ENCODE results near the gene WFDC5.

WFDC5 gene

DNA sequence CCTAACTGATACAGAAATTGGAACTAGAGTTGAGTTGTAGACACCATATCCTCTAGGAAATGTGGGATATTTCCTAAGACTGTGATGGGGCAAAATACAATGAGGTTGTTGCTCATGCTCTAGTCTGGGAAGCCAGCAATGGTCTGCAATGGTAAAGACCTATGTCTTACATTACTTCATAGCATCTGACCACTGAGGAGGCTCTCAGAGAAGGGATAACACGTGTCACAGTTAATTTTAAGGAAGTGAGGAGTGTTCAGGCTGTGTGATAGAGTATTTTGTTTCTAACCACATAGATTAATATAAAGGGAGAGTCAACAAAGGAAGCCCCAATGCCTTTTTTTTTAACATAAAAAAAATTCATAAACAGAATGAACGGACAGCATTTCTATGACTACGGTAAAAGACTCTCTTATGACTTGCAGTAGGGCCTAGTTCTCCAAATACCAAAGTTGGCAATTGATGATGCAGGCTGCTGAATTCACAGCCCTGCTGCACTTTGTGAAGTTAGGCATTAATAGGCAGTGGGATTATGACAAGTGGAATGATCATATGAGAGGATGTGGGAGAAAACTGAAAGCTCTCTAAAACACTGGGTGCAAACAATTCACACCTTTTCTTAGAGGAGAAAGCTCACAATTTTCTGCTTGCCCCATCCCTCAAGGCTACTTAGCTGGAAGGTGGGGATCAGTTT lies 27.7 kb downstream of the WFDC5 start:
- ChIA-PET POLR2A (no interaction called here), CTCF (interaction anchor here (1.0 to 1.2 kb wide), 3 partner anchors 9 to 76 kb away, joined by 4 to 8 read pairs (median 4); no protein-coding TSS in a partner anchor)
- no peak overlapping the region for H3K27ac ChIP-seq (ENCODE audit: extremely low read depth, low read depth, low read length)

DNA sequence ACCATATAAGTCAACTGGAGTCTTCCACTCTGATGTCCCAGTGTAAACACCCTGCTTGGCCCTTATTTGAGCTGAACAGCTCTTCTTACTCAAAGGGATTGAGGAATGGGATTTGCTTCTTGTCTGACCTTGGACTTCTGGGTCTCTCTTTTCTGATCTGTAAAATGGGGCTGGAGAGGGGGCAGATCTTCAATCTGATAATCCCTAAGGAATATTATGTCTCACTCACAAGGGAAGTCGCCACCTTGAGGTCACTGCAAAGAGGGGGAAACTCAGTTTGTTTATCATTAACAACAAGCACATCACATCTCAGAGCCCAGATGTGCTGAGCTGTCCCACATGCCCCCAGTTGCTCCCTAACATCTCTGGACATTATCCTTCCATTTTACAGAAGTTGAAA lies 29.1 kb downstream of the WFDC5 start:
- ChIA-PET POLR2A (no interaction called here), CTCF (interaction anchor here (1.0 to 1.2 kb wide), 3 partner anchors 10 to 75 kb away, joined by 4 to 8 read pairs (median 4); no protein-coding TSS in a partner anchor)
- Histone ChIP-seq H3K27ac (ENCODE audit: extremely low read depth, low read depth, low read length) (no peak overlapping the region), H3K4me3 (ENCODE audit: low read depth, low read length) (no peak overlapping the region), H3K4me1 (ENCODE audit: control insufficient read depth, insufficient read depth, low read length) (no peaks in the 10 kb centered on the region), H3K36me3 (ENCODE audit: control insufficient read depth in 2 of 2, insufficient read depth in 1 of 2, low read length in 2 of 2) (peaks cover 0 to 22% of the 10 kb centered on the region in 2 experiments; a peak in 1 of 3 replicates), H3K9me3 (ENCODE audit: control insufficient read depth, insufficient read depth, low read depth, low read length) (no peaks in the 10 kb centered on the region)
- no peak for TF ChIP-seq ZNF391 (tag by site-specific recombination; IDR thresholded peaks at IDR 0.05; ENCODE audit: borderline replicate concordance, low read depth)
- no peak for TF ChIP-seq ZSCAN30 (tag by site-specific recombination; IDR thresholded peaks at IDR 0.05)
- TF ChIP-seq ZNF10 (tag by site-specific recombination; IDR thresholded peaks at IDR 0.05), result no peak
- TF ChIP-seq WT1 (tag by site-specific recombination; IDR thresholded peaks at IDR 0.05), result no peak

More for the DNA sequence above, 27.7 kb downstream of the WFDC5 start:
- no peaks in the 10 kb centered on the region for H3K4me1 ChIP-seq (ENCODE audit: control insufficient read depth, insufficient read depth, low read length)
- H3K36me3 ChIP-seq (ENCODE audit: control insufficient read depth in 2 of 2, insufficient read depth in 1 of 2, low read length in 2 of 2), result peaks cover 0 to 12% of the 10 kb centered on the region in 2 experiments; a peak in 1 of 3 replicates
- no peaks in the 10 kb centered on the region for H3K9me3 ChIP-seq (ENCODE audit: control insufficient read depth, insufficient read depth, low read depth, low read length)
- no peak overlapping the region for H3K4me3 ChIP-seq (ENCODE audit: low read depth, low read length)
- TF ChIP-seq, protein P1, sequence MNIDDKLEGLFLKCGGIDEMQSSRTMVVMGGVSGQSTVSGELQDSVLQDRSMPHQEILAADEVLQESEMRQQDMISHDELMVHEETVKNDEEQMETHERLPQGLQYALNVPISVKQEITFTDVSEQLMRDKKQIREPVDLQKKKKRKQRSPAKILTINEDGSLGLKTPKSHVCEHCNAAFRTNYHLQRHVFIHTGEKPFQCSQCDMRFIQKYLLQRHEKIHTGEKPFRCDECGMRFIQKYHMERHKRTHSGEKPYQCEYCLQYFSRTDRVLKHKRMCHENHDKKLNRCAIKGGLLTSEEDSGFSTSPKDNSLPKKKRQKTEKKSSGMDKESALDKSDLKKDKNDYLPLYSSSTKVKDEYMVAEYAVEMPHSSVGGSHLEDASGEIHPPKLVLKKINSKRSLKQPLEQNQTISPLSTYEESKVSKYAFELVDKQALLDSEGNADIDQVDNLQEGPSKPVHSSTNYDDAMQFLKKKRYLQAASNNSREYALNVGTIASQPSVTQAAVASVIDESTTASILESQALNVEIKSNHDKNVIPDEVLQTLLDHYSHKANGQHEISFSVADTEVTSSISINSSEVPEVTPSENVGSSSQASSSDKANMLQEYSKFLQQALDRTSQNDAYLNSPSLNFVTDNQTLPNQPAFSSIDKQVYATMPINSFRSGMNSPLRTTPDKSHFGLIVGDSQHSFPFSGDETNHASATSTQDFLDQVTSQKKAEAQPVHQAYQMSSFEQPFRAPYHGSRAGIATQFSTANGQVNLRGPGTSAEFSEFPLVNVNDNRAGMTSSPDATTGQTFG (tag by site-specific recombination; IDR thresholded peaks at IDR 0.05; ENCODE audit: borderline replicate concordance), result no peak
- TF ChIP-seq ZNF335 (tag by site-specific recombination; conservative IDR thresholded peaks at IDR 0.05) (no peak), ZNF837 (tag by site-specific recombination; IDR thresholded peaks at IDR 0.05) (no peak), ZNF16 (tag by site-specific recombination; IDR thresholded peaks at IDR 0.05; ENCODE audit: low read depth) (no peak), ZNF473 (tag by site-specific recombination; IDR thresholded peaks at IDR 0.05) (no peak)
- TF ChIP-seq, protein P2, sequence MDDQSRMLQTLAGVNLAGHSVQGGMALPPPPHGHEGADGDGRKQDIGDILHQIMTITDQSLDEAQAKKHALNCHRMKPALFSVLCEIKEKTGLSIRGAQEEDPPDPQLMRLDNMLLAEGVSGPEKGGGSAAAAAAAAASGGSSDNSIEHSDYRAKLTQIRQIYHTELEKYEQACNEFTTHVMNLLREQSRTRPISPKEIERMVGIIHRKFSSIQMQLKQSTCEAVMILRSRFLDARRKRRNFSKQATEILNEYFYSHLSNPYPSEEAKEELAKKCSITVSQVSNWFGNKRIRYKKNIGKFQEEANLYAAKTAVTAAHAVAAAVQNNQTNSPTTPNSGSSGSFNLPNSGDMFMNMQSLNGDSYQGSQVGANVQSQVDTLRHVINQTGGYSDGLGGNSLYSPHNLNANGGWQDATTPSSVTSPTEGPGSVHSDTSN (CRISPR knock-in tag; IDR thresholded peaks at IDR 0.05), result no peak
- TF ChIP-seq, protein P3, sequence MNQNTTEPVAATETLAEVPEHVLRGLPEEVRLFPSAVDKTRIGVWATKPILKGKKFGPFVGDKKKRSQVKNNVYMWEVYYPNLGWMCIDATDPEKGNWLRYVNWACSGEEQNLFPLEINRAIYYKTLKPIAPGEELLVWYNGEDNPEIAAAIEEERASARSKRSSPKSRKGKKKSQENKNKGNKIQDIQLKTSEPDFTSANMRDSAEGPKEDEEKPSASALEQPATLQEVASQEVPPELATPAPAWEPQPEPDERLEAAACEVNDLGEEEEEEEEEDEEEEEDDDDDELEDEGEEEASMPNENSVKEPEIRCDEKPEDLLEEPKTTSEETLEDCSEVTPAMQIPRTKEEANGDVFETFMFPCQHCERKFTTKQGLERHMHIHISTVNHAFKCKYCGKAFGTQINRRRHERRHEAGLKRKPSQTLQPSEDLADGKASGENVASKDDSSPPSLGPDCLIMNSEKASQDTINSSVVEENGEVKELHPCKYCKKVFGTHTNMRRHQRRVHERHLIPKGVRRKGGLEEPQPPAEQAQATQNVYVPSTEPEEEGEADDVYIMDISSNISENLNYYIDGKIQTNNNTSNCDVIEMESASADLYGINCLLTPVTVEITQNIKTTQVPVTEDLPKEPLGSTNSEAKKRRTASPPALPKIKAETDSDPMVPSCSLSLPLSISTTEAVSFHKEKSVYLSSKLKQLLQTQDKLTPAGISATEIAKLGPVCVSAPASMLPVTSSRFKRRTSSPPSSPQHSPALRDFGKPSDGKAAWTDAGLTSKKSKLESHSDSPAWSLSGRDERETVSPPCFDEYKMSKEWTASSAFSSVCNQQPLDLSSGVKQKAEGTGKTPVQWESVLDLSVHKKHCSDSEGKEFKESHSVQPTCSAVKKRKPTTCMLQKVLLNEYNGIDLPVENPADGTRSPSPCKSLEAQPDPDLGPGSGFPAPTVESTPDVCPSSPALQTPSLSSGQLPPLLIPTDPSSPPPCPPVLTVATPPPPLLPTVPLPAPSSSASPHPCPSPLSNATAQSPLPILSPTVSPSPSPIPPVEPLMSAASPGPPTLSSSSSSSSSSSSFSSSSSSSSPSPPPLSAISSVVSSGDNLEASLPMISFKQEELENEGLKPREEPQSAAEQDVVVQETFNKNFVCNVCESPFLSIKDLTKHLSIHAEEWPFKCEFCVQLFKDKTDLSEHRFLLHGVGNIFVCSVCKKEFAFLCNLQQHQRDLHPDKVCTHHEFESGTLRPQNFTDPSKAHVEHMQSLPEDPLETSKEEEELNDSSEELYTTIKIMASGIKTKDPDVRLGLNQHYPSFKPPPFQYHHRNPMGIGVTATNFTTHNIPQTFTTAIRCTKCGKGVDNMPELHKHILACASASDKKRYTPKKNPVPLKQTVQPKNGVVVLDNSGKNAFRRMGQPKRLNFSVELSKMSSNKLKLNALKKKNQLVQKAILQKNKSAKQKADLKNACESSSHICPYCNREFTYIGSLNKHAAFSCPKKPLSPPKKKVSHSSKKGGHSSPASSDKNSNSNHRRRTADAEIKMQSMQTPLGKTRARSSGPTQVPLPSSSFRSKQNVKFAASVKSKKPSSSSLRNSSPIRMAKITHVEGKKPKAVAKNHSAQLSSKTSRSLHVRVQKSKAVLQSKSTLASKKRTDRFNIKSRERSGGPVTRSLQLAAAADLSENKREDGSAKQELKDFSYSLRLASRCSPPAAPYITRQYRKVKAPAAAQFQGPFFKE (tag by site-specific recombination; IDR thresholded peaks at IDR 0.05; ENCODE audit: borderline replicate concordance), result no peak
